Subcutaneous abdominal adipose tissue (tissue), 5 donors: ENCODE data around the gene KRT72.

Experiments
- H3K27ac ChIP-seq: one replicate; pipeline ENCODE4 v1.7.0; 2013; ENCODE audit warnings: low read depth, mild to moderate bottlenecking, inconsistent platforms, low read length, moderate library complexity
- H3K27me3 ChIP-seq, 5 donors: one replicate each; pipeline ENCODE4 v1.7.0; 2013; ENCODE audit warnings: low read length in 5 of 5, inconsistent platforms in 1 of 5; ENCODE audit not compliant: control insufficient read depth in 5 of 5, insufficient read depth in 4 of 5
- H3K36me3 ChIP-seq, 5 donors: one replicate each; pipeline ENCODE4 v1.7.0; 2013; ENCODE audit warnings: low read length in 5 of 5; ENCODE audit not compliant: control insufficient read depth in 5 of 5, insufficient read depth in 5 of 5
- H3K4me1 ChIP-seq, 5 donors: one replicate each; pipeline ENCODE4 v1.7.0; 2013; ENCODE audit warnings: low read length in 5 of 5, mild to moderate bottlenecking in 3 of 5, moderate library complexity in 1 of 5; ENCODE audit not compliant: control insufficient read depth in 5 of 5, insufficient read depth in 5 of 5
- H3K4me3 ChIP-seq, 5 donors: one replicate each; pipeline ENCODE4 v1.7.0; 2013; ENCODE audit warnings: low read length in 5 of 5, low read depth in 1 of 5
- H3K9ac ChIP-seq, 5 donors: one replicate each; pipeline ENCODE4 v1.7.0; 2013; ENCODE audit warnings: low read length in 5 of 5, mild to moderate bottlenecking in 4 of 5, moderate library complexity in 3 of 5
- H3K9me3 ChIP-seq, 5 donors: one replicate each; pipeline ENCODE4 v1.7.0; 2013; ENCODE audit warnings: low read length in 5 of 5; ENCODE audit not compliant: control insufficient read depth in 5 of 5
- donor health status: healthy.
- donor health status: healthy.
- donor health status: healthy.
- donor health status: healthy.
- donor health status: healthy.

The KRT72 gene

DNA sequence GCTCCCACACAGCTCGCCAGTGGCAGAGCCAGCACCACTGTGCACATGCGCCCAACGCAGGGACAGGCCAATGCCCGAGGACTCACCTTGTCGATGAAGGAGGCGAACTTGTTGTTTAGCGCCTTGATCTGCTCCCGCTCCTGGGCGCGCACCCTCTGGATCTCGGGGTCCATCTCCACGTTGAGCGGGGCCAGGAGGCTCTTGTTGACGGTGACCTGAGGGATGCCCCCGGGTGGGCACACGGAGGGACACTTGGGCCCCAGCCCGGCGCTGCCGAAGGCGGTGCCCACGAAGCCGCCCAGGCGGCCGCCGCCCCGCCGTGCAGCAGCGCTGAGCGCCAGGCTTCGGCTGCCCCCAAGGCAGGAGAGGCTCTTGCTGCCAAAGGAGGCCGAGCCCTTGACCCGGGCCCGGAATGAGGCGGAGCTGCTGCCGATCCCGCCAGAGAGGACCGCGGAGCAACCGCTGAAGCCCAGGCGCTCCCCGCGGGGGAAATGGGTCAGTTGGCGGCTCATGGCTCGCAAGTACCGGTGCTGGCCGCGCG, at the start of gene KRT72:
TSS of gene KRT72 (minus strand) at position 523 of the 541 bp plus-strand sequence. CDS start at position 512, 11 bp downstream.
- H3K4me3 ChIP-seq = no peak within 1 kb of the TSS
- no peaks in the 10 kb centered on the region for H3K9me3 ChIP-seq
- peaks cover 16 to 42% (median 27%) of the 10 kb centered on the region in 5 donors for H3K27me3 ChIP-seq
- no peaks in the 10 kb centered on the region for H3K4me1 ChIP-seq
- no peaks in the 10 kb centered on the region for H3K36me3 ChIP-seq
- no peak within 1 kb of the TSS for H3K27ac ChIP-seq
- no peak within 1 kb of the TSS for H3K9ac ChIP-seq

DNA sequence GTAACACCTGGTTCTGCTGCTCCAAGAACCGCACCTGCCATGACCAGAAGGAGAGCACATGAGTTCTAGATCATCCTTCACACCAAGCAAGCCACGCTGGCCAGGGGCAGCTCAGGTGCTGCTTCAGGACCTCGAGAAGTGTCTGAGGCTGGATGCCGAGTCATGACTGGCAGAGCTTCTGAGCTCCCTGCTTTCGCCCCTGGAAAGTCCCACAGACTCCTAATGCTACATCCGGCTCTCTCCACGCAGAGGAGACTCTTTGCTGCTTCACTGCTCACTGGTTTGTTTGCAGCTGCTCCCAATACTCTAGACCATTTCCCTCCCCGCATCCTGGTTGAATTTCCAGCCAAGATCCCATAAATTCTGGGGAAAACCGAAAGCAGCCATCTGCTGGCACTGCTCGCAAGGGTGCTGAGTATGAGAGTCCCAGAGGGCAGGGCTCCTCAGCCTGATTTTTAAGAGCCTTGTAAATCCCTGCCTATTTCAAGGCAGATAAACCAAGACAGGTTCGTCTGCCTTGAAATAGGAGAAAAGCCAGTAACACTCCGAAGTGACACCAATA, 49.3 kb upstream of the KRT72 start:
- no peak overlapping the region for H3K9ac ChIP-seq
- H3K27me3 ChIP-seq = peaks cover 2 to 6% (median 3%) of the 10 kb centered on the region in 5 donors
- H3K4me3 ChIP-seq = peak overlapping the region in 2 of 5 donors; percentile 10 to 11
- no peak overlapping the region for H3K27ac ChIP-seq
- peaks cover 1 to 10% (median 5%) of the 10 kb centered on the region in 5 donors for H3K4me1 ChIP-seq
- no peaks in the 10 kb centered on the region for H3K36me3 ChIP-seq
- H3K9me3 ChIP-seq = peaks cover 0 to 2% (median 0%) of the 10 kb centered on the region in 5 donors

DNA sequence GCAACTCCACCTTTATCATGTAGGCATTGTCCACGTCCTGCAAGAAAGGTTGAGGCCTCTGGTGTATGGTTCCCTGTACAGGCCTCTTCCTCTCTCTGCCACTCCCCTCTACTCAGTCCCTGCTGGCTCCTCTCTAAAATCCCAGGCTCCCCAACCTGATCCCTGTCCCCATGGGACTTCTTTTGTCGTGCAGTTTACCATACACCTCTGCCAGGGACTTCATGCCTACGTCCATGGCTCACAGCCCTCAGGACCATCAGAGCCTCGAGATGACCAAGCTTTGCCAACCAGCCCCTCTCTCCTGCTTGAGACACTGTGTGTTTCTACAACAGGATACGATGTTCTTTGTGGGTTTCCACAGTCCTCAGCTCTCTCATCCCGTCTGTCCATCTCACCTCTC, 47.8 kb upstream of the KRT72 start:
- Histone ChIP-seq H3K9me3 (peaks cover 0 to 2% (median 0%) of the 10 kb centered on the region in 5 donors), H3K36me3 (no peaks in the 10 kb centered on the region), H3K4me1 (peaks cover 1 to 10% (median 5%) of the 10 kb centered on the region in 5 donors), H3K27ac (no peak overlapping the region), H3K9ac (no peak overlapping the region), H3K27me3 (peaks cover 0 to 3% (median 0%) of the 10 kb centered on the region in 5 donors), H3K4me3 (no peak overlapping the region)

DNA sequence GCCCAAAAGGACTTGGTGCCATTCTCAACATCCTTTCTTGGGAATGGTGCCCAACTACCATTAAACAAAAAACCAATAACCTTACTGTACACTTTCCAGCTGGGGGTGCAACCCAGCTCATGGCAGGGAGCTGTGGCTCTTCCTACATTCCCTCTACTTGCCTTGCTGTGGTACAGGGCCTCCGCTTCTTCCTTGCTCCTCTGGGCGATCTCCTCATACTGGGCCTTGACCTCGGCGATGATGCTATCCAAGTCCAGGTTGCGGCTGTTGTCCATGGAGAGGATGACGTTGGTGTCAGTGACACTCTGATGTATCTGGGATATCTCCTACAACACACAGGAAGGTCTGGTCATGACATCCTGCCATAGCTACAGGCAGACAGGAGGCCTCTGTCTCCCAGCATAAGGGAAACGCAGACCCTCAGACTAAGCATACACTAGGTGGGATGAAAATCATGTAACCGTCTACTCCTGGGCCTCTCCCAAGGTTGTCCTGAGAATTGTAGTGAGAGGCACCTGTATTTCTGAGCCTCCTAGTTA, 46.8 kb upstream of the KRT72 start:
- Histone ChIP-seq H3K9ac (no peak overlapping the region), H3K4me3 (no peak overlapping the region), H3K4me1 (peaks cover 1 to 10% (median 5%) of the 10 kb centered on the region in 5 donors), H3K27ac (no peak overlapping the region), H3K9me3 (peaks cover 0 to 2% (median 0%) of the 10 kb centered on the region in 5 donors), H3K27me3 (peaks cover 0 to 12% (median 5%) of the 10 kb centered on the region in 5 donors), H3K36me3 (no peaks in the 10 kb centered on the region)

DNA sequence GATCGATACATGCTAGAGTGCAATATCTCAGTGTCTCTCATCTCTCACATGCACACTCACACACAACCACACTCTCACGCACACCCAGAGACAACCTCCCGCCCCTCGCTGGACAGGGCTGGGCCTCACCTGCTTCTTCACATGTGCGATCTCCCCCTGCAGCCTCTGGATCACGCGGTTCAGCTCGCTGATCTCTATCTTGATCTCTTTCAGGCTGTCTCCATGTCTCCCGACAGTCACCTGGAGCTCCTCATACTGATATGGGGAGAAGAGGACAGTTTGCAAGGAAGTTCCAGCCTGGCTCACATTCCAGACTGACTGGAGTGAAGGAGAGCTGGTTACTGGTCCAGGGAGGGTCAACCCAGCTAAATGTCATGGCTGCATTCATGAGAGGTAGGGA, 46.3 kb upstream of the KRT72 start:
- no peaks in the 10 kb centered on the region for H3K36me3 ChIP-seq
- H3K9ac ChIP-seq = no peak overlapping the region
- H3K27ac ChIP-seq = no peak overlapping the region
- H3K9me3 ChIP-seq = peaks cover 0 to 2% (median 0%) of the 10 kb centered on the region in 5 donors
- H3K4me3 ChIP-seq = no peak overlapping the region
- H3K4me1 ChIP-seq = peaks cover 1 to 10% (median 5%) of the 10 kb centered on the region in 5 donors
- H3K27me3 ChIP-seq = peaks cover 0 to 13% (median 5%) of the 10 kb centered on the region in 5 donors

- no peak overlapping the region for H3K27ac ChIP-seq
- H3K9ac ChIP-seq = no peak overlapping the region
- no peaks in the 10 kb centered on the region for H3K9me3 ChIP-seq
- peaks cover 1 to 10% (median 5%) of the 10 kb centered on the region in 5 donors for H3K4me1 ChIP-seq
- no peaks in the 10 kb centered on the region for H3K36me3 ChIP-seq
- no peak overlapping the region for H3K4me3 ChIP-seq
- H3K27me3 ChIP-seq = peaks cover 0 to 13% (median 5%) of the 10 kb centered on the region in 5 donors
Measured at GRCh38 chr12:52646613-52647012, 45.4 kb upstream of the KRT72 start.

DNA sequence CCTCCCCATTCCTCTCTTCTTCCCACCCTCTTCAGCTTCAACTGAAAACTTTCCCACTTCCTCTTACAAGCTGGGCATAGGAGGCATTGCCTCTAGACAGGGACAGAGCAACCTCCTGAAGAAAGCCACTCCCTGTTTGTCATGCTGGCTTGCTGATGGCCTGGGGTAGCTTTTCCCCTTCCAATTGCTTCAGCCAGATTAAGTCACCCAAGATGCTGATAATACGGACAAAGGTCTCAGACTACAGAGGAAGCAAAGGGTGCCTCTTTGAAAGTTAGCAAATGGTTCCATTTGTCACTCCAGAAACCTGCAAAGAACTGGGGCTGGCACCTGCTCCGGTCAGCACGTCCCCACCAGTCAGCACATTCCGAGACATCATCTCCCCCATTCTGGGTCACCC, 44.7 kb upstream of the KRT72 start:
- no peaks in the 10 kb centered on the region for H3K36me3 ChIP-seq
- peaks cover 0 to 13% (median 5%) of the 10 kb centered on the region in 5 donors for H3K27me3 ChIP-seq
- H3K4me3 ChIP-seq = no peak overlapping the region
- H3K27ac ChIP-seq = no peak overlapping the region
- peaks cover 1 to 9% (median 5%) of the 10 kb centered on the region in 5 donors for H3K4me1 ChIP-seq
- no peaks in the 10 kb centered on the region for H3K9me3 ChIP-seq
- no peak overlapping the region for H3K9ac ChIP-seq

DNA sequence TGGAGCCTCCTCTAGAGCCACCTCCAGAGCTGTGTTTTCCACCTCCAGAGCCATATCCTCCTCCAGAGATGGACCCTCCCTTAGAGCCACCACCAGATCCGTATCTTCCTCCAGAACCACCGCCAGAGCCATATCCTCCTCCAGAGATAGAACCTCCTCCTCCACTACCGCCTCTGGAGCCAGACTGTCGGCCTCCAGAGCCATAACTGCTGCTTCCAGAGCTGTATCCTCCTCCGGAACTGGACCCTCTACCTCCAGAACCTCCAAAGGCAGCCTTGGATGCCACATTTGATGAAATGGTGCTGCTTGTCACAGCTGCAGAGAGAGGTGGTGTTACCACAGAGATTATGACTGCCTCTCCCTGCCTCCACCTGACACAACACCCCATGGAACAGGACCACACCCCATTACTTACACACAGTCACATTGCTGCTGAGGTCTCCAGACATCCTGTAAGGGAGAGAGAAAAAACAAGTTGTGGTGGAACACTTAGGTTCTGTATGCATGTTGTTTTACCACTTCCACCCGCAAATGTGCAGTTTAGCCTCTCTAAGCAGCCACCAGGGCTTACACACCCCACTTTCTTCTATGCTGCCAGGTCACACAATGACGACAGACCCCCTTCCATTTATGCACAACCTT, 44.0 kb upstream of the KRT72 start:
- Histone ChIP-seq H3K27me3 (peaks cover 0 to 13% (median 5%) of the 10 kb centered on the region in 5 donors), H3K36me3 (no peaks in the 10 kb centered on the region), H3K9ac (no peak overlapping the region), H3K4me3 (no peak overlapping the region), H3K9me3 (no peaks in the 10 kb centered on the region), H3K27ac (no peak overlapping the region), H3K4me1 (peaks cover 0 to 2% (median 0%) of the 10 kb centered on the region in 5 donors)

- H3K36me3 ChIP-seq = no peaks in the 10 kb centered on the region
- H3K4me1 ChIP-seq = no peaks in the 10 kb centered on the region
- no peak overlapping the region for H3K4me3 ChIP-seq
- no peaks in the 10 kb centered on the region for H3K9me3 ChIP-seq
- peaks cover 0 to 13% (median 5%) of the 10 kb centered on the region in 5 donors for H3K27me3 ChIP-seq
- H3K27ac ChIP-seq = no peak overlapping the region
- H3K9ac ChIP-seq = no peak overlapping the region
Measured at GRCh38 chr12:52644078-52644415, 42.8 kb upstream of the KRT72 start.
